Glutamatergic neuron (in vitro differentiated cells): ENCODE data around the gene RBM15B. TPM values are rescaled to one million over a fixed set of nuclear protein-coding genes. Genes with fewer than 3 reads are reported as not detected.

Experiments used
- DNase-seq: peaks from one replicate; pipeline ENCODE4 v3.0.0; 2022
- H3K27ac Mint-ChIP-seq: one replicate; pipeline ENCODE4 v1.8.0; 2020; ENCODE audit warnings: mild to moderate bottlenecking, mixed read lengths, inconsistent platforms; ENCODE audit not compliant: unreplicated experiment
- H3K27me3 Mint-ChIP-seq: one replicate; pipeline ENCODE4 v1.8.0; 2020; ENCODE audit warnings: mild to moderate bottlenecking, moderate library complexity, mixed read lengths, inconsistent platforms; ENCODE audit not compliant: unreplicated experiment
- H3K36me3 Mint-ChIP-seq: one replicate; pipeline ENCODE4 v1.8.0; 2020; ENCODE audit warnings: mild to moderate bottlenecking, mixed read lengths, inconsistent platforms; ENCODE audit not compliant: unreplicated experiment
- H3K4me1 Mint-ChIP-seq: one replicate; pipeline ENCODE4 v1.8.0; 2020; ENCODE audit warnings: mild to moderate bottlenecking, low read depth, mixed read lengths, inconsistent platforms; ENCODE audit not compliant: unreplicated experiment
- H3K4me3 Mint-ChIP-seq: one replicate; pipeline ENCODE4 v1.8.0; 2020; ENCODE audit warnings: mild to moderate bottlenecking, mixed read lengths, inconsistent platforms; ENCODE audit not compliant: unreplicated experiment
- H3K9me3 Mint-ChIP-seq: one replicate; pipeline ENCODE4 v1.8.0; 2020; ENCODE audit warnings: mild to moderate bottlenecking, moderate library complexity, mixed read lengths, inconsistent platforms; ENCODE audit not compliant: unreplicated experiment
- CTCF ChIP-seq: fragments of 200-600 bp; sonication (generic); IDR thresholded peaks from one replicate; pipeline ENCODE4 v1.5.0; 2021; ENCODE audit not compliant: partially characterized antibody, unreplicated experiment
- total RNA-seq: library from RNA; stranded (reverse); fragmentation: NEBNext Ultra II Directional; extraction: Animal tissue kit (Norgen Biotek cat#: 25700); gene quantifications from one replicate; pipeline ENCODE4 v1.2.1, GENCODE V29; 2021; ENCODE audit not compliant: unreplicated experiment

Gene RBM15B
- total RNA-seq, 1 donor from 2014 or later: 52.5 TPM

GRCh38 chr3:51398595-51399310 lies 7.7 kb downstream of the RBM15B start:
- Mint-ChIP-seq H3K4me1 (peaks cover 21% of the 10 kb centered on the region), H3K27me3 (peaks cover 8% of the 10 kb centered on the region), H3K4me3 (no peak overlapping the region), H3K27ac (peak overlapping the region; percentile 45), H3K36me3 (peaks cover 6% of the 10 kb centered on the region), H3K9me3 (peaks cover 3% of the 10 kb centered on the region)
- TF ChIP-seq CTCF: no peak
- DNase-seq: no peak

- no peak for TF ChIP-seq CTCF
- no peak overlapping the region for H3K27ac Mint-ChIP-seq
- no peak for DNase-seq
- no peaks in the 10 kb centered on the region for H3K9me3 Mint-ChIP-seq
- H3K36me3 Mint-ChIP-seq: no peaks in the 10 kb centered on the region
- no peak overlapping the region for H3K4me3 Mint-ChIP-seq
- peaks cover 5% of the 10 kb centered on the region for H3K27me3 Mint-ChIP-seq
- H3K4me1 Mint-ChIP-seq: peaks cover 10% of the 10 kb centered on the region
These were observed 9.1 kb downstream of the RBM15B start for GRCh38 chr3:51400166-51400565.

GRCh38 chr3:51401735-51402134 lies 10.7 kb downstream of the RBM15B start:
- Mint-ChIP-seq H3K36me3 (no peaks in the 10 kb centered on the region), H3K27me3 (peaks cover 6% of the 10 kb centered on the region), H3K27ac (no peak overlapping the region), H3K4me3 (no peak overlapping the region), H3K4me1 (peaks cover 5% of the 10 kb centered on the region), H3K9me3 (peaks cover 2% of the 10 kb centered on the region)
- DNase-seq: no peak
- no peak for TF ChIP-seq CTCF

GRCh38 chr3:51403675-51404074 lies 12.6 kb downstream of the RBM15B start:
- Mint-ChIP-seq H3K27me3 (peaks cover 6% of the 10 kb centered on the region), H3K4me3 (no peak overlapping the region), H3K27ac (no peak overlapping the region), H3K9me3 (peaks cover 2% of the 10 kb centered on the region), H3K36me3 (no peaks in the 10 kb centered on the region), H3K4me1 (peaks cover under 1% of the 10 kb centered on the region)
- no peak for DNase-seq
- TF ChIP-seq CTCF: no peak

GRCh38 chr3:51408021-51408420 lies 16.9 kb downstream of the RBM15B start:
- H3K27ac Mint-ChIP-seq: no peak overlapping the region
- H3K9me3 Mint-ChIP-seq: peaks cover 2% of the 10 kb centered on the region
- no peak overlapping the region for H3K4me3 Mint-ChIP-seq
- H3K36me3 Mint-ChIP-seq: no peaks in the 10 kb centered on the region
- peaks cover 4% of the 10 kb centered on the region for H3K27me3 Mint-ChIP-seq
- DNase-seq: no peak
- no peaks in the 10 kb centered on the region for H3K4me1 Mint-ChIP-seq
- TF ChIP-seq CTCF: no peak
